ENCODE measurements around the gene KIF7. TPM values are rescaled to one million over a fixed set of nuclear protein-coding genes. Genes with fewer than 3 reads are reported as not detected.

KIF7 gene
- total RNA-seq, 1 donor from 2014 or later, result 4.3 TPM

- H3K4me1 Mint-ChIP-seq, result peaks cover 4% of the 10 kb centered on the region
- H4K20me1 ChIP-seq (ENCODE audit: low read depth), result no peaks in the 10 kb centered on the region
- H2AFZ ChIP-seq (replicated peaks), result no peak overlapping the region
- no peak overlapping the region for H3K27ac ChIP-seq
- peak overlapping the region; percentile 13 for H3K27ac Mint-ChIP-seq
- H3K36me3 Mint-ChIP-seq, result peaks cover 57% of the 10 kb centered on the region
- no peak overlapping the region for H3K4me3 Mint-ChIP-seq
- no peak for DNase-seq (ENCODE audit: low spot score)
- no peaks in the 10 kb centered on the region for H3K4me1 ChIP-seq
- H3K9me3 ChIP-seq (ENCODE audit: low read depth), result no peaks in the 10 kb centered on the region
- H3K4me3 ChIP-seq, result no peak overlapping the region
- H3K9me3 Mint-ChIP-seq, result peaks cover 22% of the 10 kb centered on the region
- H3F3A ChIP-seq (ENCODE audit: low read depth), result no peaks in the 10 kb centered on the region
- H3K79me2 ChIP-seq (ENCODE audit: low read depth), result no peaks in the 10 kb centered on the region
- H3K27me3 Mint-ChIP-seq (ENCODE audit: insufficient read depth, low read depth), result peaks cover 15% of the 10 kb centered on the region
- peaks cover 10% of the 10 kb centered on the region for H3K36me3 ChIP-seq
- no peak overlapping the region for H3K4me2 ChIP-seq
- no peak overlapping the region for H3K9ac ChIP-seq
- no peaks in the 10 kb centered on the region for H3K27me3 ChIP-seq
- TF ChIP-seq CTCF (IDR thresholded peaks at IDR 0.05) (no peak), EZH2 (IDR thresholded peaks at IDR 0.05) (no peak), EZH2phosphoT487 (IDR thresholded peaks at IDR 0.05) (no peak)
These were observed 23.4 kb downstream of the KIF7 start for GRCh38 chr15:89631902-89632264.

DNA sequence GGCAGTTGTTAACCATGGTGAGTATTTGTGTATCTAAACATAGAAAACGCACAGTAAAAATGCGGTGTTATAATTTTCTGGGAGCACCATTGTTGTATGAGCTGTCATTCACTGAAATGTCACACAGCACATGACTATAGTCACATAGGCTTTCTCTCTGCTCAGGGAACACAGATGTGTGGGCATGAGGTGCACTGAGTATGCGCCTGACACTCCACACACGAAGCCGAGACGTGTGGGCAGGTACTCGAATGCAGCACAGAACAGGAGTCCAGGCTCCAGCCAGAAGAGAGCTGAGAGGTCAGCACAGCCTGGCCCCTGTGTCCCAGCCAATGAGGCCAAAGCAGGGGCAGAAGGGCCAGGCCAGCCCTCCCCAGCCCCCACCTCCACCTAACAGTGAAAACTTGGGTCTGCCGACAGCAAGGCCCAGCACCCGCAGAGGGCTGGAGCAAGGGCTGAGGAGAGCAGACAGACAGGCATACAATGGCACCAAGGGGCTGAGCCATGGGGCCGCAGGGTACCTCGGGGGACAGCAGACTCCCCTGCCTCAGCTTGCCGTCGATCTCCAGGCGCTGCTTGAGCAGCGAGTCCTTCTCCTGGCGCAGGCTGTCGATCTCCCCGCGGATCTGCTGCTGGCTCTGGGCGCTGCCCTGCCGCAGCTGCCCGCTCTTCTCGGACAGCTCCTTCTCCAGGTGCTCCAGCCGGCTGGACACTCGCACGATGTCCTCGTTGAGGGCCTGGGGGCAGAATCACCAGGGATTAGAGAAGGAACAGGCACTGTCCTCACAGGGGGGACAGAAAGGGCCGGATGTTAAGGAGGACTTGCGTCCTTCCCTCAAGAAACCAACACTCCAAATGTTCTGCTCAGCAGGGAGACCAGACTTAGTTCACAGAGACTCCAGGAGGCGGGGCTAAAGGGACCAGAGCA lies 24.0 kb downstream of the KIF7 start:
- Mint-ChIP-seq H3K4me3 (no peak overlapping the region), H3K9me3 (peaks cover 22% of the 10 kb centered on the region), H3K27ac (peak overlapping the region; percentile 13), H3K27me3 (ENCODE audit: insufficient read depth, low read depth) (peaks cover 21% of the 10 kb centered on the region), H3K36me3 (peaks cover 61% of the 10 kb centered on the region), H3K4me1 (peaks cover 4% of the 10 kb centered on the region)
- no peak for TF ChIP-seq EZH2 (IDR thresholded peaks at IDR 0.05)
- TF ChIP-seq EZH2phosphoT487 (IDR thresholded peaks at IDR 0.05), result no peak
- TF ChIP-seq CTCF (IDR thresholded peaks at IDR 0.05), result no peak
- Histone ChIP-seq H2AFZ (replicated peaks) (no peak overlapping the region), H3K9ac (no peak overlapping the region), H3K36me3 (peaks cover 10% of the 10 kb centered on the region), H3K4me1 (no peaks in the 10 kb centered on the region), H3K27ac (no peak overlapping the region), H3K27me3 (no peaks in the 10 kb centered on the region), H4K20me1 (ENCODE audit: low read depth) (peaks cover under 1% of the 10 kb centered on the region), H3K4me2 (no peak overlapping the region), H3K9me3 (ENCODE audit: low read depth) (no peaks in the 10 kb centered on the region), H3K79me2 (ENCODE audit: low read depth) (no peaks in the 10 kb centered on the region), H3F3A (ENCODE audit: low read depth) (no peaks in the 10 kb centered on the region), H3K4me3 (no peak overlapping the region)
- no peak for DNase-seq (ENCODE audit: low spot score)

DNA sequence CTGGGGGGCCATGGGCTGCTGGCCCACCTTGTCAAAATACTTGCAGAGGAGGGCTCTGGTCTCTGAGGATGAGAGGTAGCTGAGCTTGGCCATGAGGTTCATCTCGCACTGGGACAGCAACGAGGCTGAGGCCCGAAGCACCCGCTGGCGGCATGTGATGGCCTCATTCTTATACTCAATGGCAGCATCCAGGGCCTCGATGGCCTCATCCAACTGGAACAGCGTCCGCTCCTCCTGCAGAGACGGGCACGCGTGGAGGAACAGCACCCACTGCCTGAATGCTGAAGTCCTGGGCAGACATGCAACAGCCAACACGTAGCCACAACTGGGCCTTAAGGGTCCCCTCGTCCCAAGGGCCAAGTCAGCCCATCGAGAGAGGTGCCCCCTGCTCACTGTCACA lies 25.0 kb downstream of the KIF7 start:
- Mint-ChIP-seq H3K4me3 (no peak overlapping the region), H3K4me1 (peaks cover 4% of the 10 kb centered on the region), H3K9me3 (peaks cover 20% of the 10 kb centered on the region), H3K27me3 (ENCODE audit: insufficient read depth, low read depth) (peaks cover 21% of the 10 kb centered on the region), H3K27ac (no peak overlapping the region), H3K36me3 (peaks cover 62% of the 10 kb centered on the region)
- Histone ChIP-seq H3K9me3 (ENCODE audit: low read depth) (no peaks in the 10 kb centered on the region), H2AFZ (replicated peaks) (no peak overlapping the region), H3K27me3 (no peaks in the 10 kb centered on the region), H3K27ac (no peak overlapping the region), H3K4me3 (no peak overlapping the region), H3K79me2 (ENCODE audit: low read depth) (no peaks in the 10 kb centered on the region), H3K9ac (no peak overlapping the region), H3K36me3 (peaks cover 10% of the 10 kb centered on the region), H4K20me1 (ENCODE audit: low read depth) (peaks cover 8% of the 10 kb centered on the region), H3F3A (ENCODE audit: low read depth) (no peaks in the 10 kb centered on the region), H3K4me1 (no peaks in the 10 kb centered on the region), H3K4me2 (no peak overlapping the region)
- no peak for DNase-seq (ENCODE audit: low spot score)
- TF ChIP-seq EZH2 (IDR thresholded peaks at IDR 0.05) (no peak), EZH2phosphoT487 (IDR thresholded peaks at IDR 0.05) (no peak), CTCF (IDR thresholded peaks at IDR 0.05) (no peak)
